ENCODE measurements around the gene DPP9. TPM values are rescaled to one million over a fixed set of nuclear protein-coding genes. Genes with fewer than 3 reads are reported as not detected.

Gene DPP9
- total RNA-seq, 1 donor = 59.6 TPM

DNA sequence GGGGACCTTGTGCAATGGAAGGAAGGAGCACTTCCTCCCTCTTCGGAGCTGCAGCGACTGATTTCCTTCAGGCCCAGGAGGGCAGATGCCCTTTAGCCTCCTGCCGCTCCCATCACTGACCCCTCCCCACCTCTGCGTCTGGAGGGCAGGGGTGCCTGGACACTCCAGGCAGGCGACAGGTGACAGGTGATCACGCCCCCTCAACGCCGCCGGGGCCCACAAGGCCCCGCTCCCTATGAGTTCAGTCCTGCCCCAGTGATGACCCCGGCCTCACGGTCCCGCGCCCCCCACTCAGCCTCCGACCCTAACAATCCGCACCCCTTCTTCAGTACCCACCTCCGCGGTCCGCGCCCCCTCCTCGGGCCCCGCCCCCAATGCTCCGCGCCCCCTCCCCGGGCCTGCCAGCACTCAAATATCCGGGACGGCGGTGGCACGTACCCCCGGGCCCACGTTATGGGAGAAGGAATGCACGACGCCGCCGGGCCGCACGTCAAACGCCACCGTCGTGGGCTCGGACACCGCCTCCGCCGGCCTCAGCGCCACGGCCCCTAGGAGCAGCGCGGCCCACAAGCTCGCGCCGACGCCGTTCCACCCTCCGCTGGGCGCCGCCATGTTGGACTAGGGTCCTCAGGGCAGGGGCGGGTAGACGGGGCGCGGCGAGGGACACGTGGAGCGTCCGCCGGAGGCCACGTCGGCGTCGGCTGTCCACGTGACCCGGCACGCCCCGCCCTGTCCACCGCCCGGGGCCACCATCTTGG is 53.7 kb downstream of the DPP9 start, which contains the start of gene MYDGF:
TSS of gene MYDGF (minus strand) at position 620 of the 758 bp plus-strand sequence. CDS start at position 612, 8 bp downstream.
- Histone ChIP-seq H3K4me1 (ENCODE audit: insufficient read depth, low read length) (peaks cover 14% of the 10 kb centered on the region), H3K27me3 (ENCODE audit: insufficient read depth, low read length) (no peaks in the 10 kb centered on the region), H3K9me3 (ENCODE audit: low read depth, low read length) (no peaks in the 10 kb centered on the region), H3K4me3 (ENCODE audit: low read length) (peak within 1 kb of the TSS; percentile 57)

- Histone ChIP-seq H3K4me3 (ENCODE audit: low read length) (no peak overlapping the region), H3K4me1 (ENCODE audit: insufficient read depth, low read length) (peaks cover 14% of the 10 kb centered on the region), H3K27me3 (ENCODE audit: insufficient read depth, low read length) (no peaks in the 10 kb centered on the region), H3K9me3 (ENCODE audit: low read depth, low read length) (no peaks in the 10 kb centered on the region)
Observed at GRCh38 chr19:4664642-4665041, 59.0 kb downstream of the DPP9 start.

- Histone ChIP-seq H3K4me1 (ENCODE audit: insufficient read depth, low read length) (no peaks in the 10 kb centered on the region), H3K9me3 (ENCODE audit: low read depth, low read length) (no peaks in the 10 kb centered on the region), H3K4me3 (ENCODE audit: low read length) (no peak overlapping the region), H3K27me3 (ENCODE audit: insufficient read depth, low read length) (no peaks in the 10 kb centered on the region)
Observed at GRCh38 chr19:4662812-4663211, 60.8 kb downstream of the DPP9 start.

GRCh38 chr19:4662020-4662695 is 61.5 kb downstream of the DPP9 start:
- Histone ChIP-seq H3K9me3 (ENCODE audit: low read depth, low read length) (no peaks in the 10 kb centered on the region), H3K4me3 (ENCODE audit: low read length) (no peak overlapping the region), H3K4me1 (ENCODE audit: insufficient read depth, low read length) (no peaks in the 10 kb centered on the region), H3K27me3 (ENCODE audit: insufficient read depth, low read length) (no peaks in the 10 kb centered on the region)

DNA sequence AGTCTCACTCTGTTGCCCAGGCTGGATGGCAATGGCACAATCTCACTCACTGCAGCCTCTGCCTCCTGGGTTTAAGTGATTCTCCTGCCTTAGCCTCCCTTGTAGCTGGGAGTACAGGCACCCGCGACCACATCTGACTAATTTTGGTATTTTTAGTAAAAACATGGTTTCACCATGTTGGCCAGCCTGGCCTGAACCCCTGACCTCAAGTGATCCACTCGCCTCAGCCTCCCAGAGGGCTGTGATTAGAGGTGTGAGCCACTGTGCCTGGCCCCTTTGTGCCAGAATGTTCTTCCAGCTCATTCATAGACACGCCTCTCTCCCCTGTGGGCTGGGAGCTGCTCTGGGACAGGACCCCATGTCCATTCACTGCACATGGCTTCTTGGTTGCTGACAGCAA is 62.6 kb downstream of the DPP9 start:
- no peaks in the 10 kb centered on the region for H3K27me3 ChIP-seq (ENCODE audit: insufficient read depth, low read length)
- H3K4me3 ChIP-seq (ENCODE audit: low read length) = no peak overlapping the region
- no peaks in the 10 kb centered on the region for H3K9me3 ChIP-seq (ENCODE audit: low read depth, low read length)
- H3K4me1 ChIP-seq (ENCODE audit: insufficient read depth, low read length) = no peaks in the 10 kb centered on the region

- H3K4me3 ChIP-seq (ENCODE audit: low read length) = no peak overlapping the region
- H3K27me3 ChIP-seq (ENCODE audit: insufficient read depth, low read length) = no peaks in the 10 kb centered on the region
- no peaks in the 10 kb centered on the region for H3K4me1 ChIP-seq (ENCODE audit: insufficient read depth, low read length)
- H3K9me3 ChIP-seq (ENCODE audit: low read depth, low read length) = no peaks in the 10 kb centered on the region
Observed at GRCh38 chr19:4660181-4660791, 63.4 kb downstream of the DPP9 start.

DNA sequence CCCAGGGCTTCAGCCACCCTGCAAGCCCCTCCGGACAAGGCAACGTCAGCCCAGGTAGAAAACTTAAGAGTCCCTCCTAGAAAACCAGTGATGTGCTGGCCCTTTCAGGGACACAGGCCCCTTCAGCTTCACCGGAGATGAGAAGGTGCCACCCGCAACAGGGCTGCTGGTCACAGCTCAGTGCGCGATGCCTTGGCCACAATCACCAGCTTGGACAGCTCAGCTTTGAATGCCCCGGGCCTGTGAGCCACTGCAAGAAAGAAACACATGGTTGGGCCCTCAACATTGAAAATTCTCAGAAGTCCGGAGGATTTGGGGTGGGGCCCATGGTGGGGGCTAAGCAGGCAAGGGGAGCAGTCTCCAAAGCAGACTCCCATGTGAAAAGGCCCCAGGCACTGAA is 65.8 kb downstream of the DPP9 start:
- H3K4me1 ChIP-seq (ENCODE audit: insufficient read depth, low read length) = no peaks in the 10 kb centered on the region
- H3K4me3 ChIP-seq (ENCODE audit: low read length) = no peak overlapping the region
- no peaks in the 10 kb centered on the region for H3K9me3 ChIP-seq (ENCODE audit: low read depth, low read length)
- H3K27me3 ChIP-seq (ENCODE audit: insufficient read depth, low read length) = no peaks in the 10 kb centered on the region

GRCh38 chr19:4657262-4657661 is 66.4 kb downstream of the DPP9 start:
- no peaks in the 10 kb centered on the region for H3K9me3 ChIP-seq (ENCODE audit: low read depth, low read length)
- no peak overlapping the region for H3K4me3 ChIP-seq (ENCODE audit: low read length)
- no peaks in the 10 kb centered on the region for H3K27me3 ChIP-seq (ENCODE audit: insufficient read depth, low read length)
- no peaks in the 10 kb centered on the region for H3K4me1 ChIP-seq (ENCODE audit: insufficient read depth, low read length)

GRCh38 chr19:4656102-4656501 is 67.5 kb downstream of the DPP9 start:
- Histone ChIP-seq H3K27me3 (ENCODE audit: insufficient read depth, low read length) (no peaks in the 10 kb centered on the region), H3K9me3 (ENCODE audit: low read depth, low read length) (no peaks in the 10 kb centered on the region), H3K4me1 (ENCODE audit: insufficient read depth, low read length) (no peaks in the 10 kb centered on the region), H3K4me3 (ENCODE audit: low read length) (no peak overlapping the region)

GRCh38 chr19:4654437-4655361 is 68.9 kb downstream of the DPP9 start:
- no peaks in the 10 kb centered on the region for H3K9me3 ChIP-seq (ENCODE audit: low read depth, low read length)
- no peaks in the 10 kb centered on the region for H3K27me3 ChIP-seq (ENCODE audit: insufficient read depth, low read length)
- no peak overlapping the region for H3K4me3 ChIP-seq (ENCODE audit: low read length)
- no peaks in the 10 kb centered on the region for H3K4me1 ChIP-seq (ENCODE audit: insufficient read depth, low read length)

GRCh38 chr19:4653793-4654436 is 69.7 kb downstream of the DPP9 start:
- Histone ChIP-seq H3K27me3 (ENCODE audit: insufficient read depth, low read length) (no peaks in the 10 kb centered on the region), H3K9me3 (ENCODE audit: low read depth, low read length) (no peaks in the 10 kb centered on the region), H3K4me3 (ENCODE audit: low read length) (no peak overlapping the region), H3K4me1 (ENCODE audit: insufficient read depth, low read length) (no peaks in the 10 kb centered on the region)

DNA sequence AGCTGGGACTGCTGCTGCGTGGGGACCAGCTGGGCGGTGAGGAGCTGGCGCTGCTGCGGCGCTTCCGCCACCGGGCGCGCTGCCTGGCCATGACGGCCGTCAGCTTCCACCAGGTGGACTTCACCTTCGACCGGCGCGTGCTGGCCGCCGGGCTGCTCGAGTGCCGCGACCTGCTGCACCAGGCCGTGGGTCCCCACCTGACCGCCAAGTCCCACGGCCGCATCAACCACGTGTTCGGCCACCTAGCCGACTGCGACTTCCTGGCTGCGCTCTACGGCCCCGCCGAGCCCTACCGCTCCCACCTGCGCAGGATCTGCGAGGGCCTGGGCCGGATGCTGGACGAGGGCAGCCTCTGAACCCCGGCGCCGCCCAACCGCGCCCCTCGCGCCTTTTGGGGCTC is 71.6 kb downstream of the DPP9 start:
- H3K4me1 ChIP-seq (ENCODE audit: insufficient read depth, low read length) = peaks cover 8% of the 10 kb centered on the region
- H3K27me3 ChIP-seq (ENCODE audit: insufficient read depth, low read length) = no peaks in the 10 kb centered on the region
- no peak overlapping the region for H3K4me3 ChIP-seq (ENCODE audit: low read length)
- H3K9me3 ChIP-seq (ENCODE audit: low read depth, low read length) = no peaks in the 10 kb centered on the region

- peaks cover 8% of the 10 kb centered on the region for H3K4me1 ChIP-seq (ENCODE audit: insufficient read depth, low read length)
Observed at GRCh38 chr19:4650159-4650558, 73.5 kb downstream of the DPP9 start.

DNA sequence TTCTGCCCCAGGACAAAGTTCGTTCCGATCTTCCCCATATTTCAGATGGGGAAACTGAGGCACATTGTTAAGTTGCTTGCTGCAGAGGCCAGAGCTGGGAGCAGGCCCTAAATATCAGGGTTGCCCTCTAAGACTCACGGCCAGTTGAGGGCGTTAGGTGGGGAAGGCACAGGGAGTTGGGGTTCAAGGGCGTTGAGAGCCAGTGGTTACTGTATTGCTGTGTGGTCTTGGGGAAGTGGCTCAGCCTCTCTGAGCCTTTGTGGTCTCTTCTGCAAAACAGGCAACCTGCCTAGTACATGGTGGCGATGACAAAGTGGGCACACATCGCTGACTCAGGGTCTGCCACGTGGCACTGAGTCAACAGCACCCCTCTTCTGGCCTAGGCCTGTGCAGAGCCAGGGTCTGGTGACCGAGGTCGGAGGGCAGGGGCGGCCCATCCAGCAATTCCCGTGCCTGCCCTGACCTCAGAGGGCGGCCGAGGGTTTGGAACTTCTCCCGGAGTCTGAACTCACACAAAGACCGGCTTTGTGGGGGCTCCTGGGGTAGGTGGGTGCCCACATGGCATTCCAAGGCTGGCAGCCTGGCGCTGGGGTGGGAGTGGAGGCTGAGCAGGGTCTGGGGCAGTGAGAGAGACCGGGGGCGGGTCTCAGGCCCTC is 74.1 kb downstream of the DPP9 start:
- H3K4me1 ChIP-seq (ENCODE audit: insufficient read depth, low read length) = peaks cover 8% of the 10 kb centered on the region
- H3K9me3 ChIP-seq (ENCODE audit: low read depth, low read length) = no peaks in the 10 kb centered on the region
- H3K4me3 ChIP-seq (ENCODE audit: low read length) = no peak overlapping the region
- no peaks in the 10 kb centered on the region for H3K27me3 ChIP-seq (ENCODE audit: insufficient read depth, low read length)

More at GRCh38 chr19:4650159-4650558, 73.5 kb downstream of the DPP9 start:
- H3K4me3 ChIP-seq (ENCODE audit: low read length) = no peak overlapping the region
- H3K27me3 ChIP-seq (ENCODE audit: insufficient read depth, low read length) = no peaks in the 10 kb centered on the region
- H3K9me3 ChIP-seq (ENCODE audit: low read depth, low read length) = no peaks in the 10 kb centered on the region
